B cell (primary cell): ENCODE measurements around the gene RAD51B.

ENCODE experiments used
- EZH2 ChIP-seq: IDR thresholded peaks from 2 replicates; pipeline ENCODE4 v1.6.1; 2012; ENCODE audit warnings: borderline replicate concordance, low read depth, mild to moderate bottlenecking, moderate library complexity, low read length; ENCODE audit not compliant: insufficient read depth, poor library complexity, severe bottlenecking
- TF ChIP-seq, protein P1 (sequence below): fragments of 200-600 bp; IDR thresholded peaks from one replicate; pipeline ENCODE4 v1.8.0; 2022; ENCODE audit warnings: antibody characterized with exemption, mild to moderate bottlenecking

DNA sequence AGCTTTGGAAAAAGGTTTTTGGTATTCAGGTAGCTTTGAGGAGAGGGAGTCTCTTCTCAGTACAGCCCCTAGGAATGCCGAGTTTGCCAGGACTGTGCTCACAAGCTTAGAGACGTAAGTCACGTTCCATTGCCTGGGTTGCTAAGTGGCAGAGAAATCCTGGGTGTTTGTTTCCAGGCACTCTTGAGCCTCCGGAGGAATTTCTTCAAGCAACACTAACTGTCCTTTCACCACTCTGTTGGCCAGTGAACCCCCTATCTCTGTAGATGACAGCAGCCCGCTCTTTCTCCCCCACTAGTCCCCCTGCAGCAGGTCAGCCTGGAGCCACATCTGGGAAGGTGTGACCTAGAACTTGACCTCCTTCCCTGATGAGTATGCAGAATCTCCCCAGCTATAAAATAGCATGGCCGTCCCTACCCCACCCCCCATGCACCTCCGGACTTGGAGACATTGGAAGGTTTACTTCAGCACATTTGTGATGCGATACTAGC, 810.5 kb downstream of the RAD51B start:
- TF ChIP-seq, protein P1, sequence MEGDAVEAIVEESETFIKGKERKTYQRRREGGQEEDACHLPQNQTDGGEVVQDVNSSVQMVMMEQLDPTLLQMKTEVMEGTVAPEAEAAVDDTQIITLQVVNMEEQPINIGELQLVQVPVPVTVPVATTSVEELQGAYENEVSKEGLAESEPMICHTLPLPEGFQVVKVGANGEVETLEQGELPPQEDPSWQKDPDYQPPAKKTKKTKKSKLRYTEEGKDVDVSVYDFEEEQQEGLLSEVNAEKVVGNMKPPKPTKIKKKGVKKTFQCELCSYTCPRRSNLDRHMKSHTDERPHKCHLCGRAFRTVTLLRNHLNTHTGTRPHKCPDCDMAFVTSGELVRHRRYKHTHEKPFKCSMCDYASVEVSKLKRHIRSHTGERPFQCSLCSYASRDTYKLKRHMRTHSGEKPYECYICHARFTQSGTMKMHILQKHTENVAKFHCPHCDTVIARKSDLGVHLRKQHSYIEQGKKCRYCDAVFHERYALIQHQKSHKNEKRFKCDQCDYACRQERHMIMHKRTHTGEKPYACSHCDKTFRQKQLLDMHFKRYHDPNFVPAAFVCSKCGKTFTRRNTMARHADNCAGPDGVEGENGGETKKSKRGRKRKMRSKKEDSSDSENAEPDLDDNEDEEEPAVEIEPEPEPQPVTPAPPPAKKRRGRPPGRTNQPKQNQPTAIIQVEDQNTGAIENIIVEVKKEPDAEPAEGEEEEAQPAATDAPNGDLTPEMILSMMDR = no peak
- no peak for TF ChIP-seq EZH2
